ENCODE results near the gene AKAP13.

Gene AKAP13

GRCh38 chr15:85545185-85545584 is 164.8 kb downstream of the AKAP13 start:
- DNase-seq = no peak

- no peak for DNase-seq
Measured at GRCh38 chr15:85545752-85546151, 165.3 kb downstream of the AKAP13 start.

- DNase-seq = no peak
Measured at GRCh38 chr15:85547386-85547785, 167.0 kb downstream of the AKAP13 start.

DNA sequence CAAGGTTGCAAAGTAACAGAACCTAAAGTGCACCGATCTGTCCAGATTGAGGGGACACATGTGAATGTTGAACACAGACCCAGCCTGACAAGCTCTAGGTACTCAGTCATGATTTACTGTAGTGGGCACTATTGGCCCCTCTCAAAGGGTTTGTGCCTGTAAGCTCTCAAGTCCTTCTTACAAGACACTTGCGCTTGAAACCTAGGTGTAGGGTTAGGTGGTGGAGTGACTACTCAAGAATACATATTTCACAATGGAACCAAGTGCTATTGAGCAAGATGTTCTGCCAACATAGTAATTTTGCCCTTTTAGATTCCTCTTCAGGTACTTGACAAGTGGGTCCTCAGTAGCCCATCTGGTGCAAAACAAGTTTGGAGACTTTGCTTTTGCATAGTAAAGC is 169.9 kb downstream of the AKAP13 start:
- DNase-seq = no peak

DNA sequence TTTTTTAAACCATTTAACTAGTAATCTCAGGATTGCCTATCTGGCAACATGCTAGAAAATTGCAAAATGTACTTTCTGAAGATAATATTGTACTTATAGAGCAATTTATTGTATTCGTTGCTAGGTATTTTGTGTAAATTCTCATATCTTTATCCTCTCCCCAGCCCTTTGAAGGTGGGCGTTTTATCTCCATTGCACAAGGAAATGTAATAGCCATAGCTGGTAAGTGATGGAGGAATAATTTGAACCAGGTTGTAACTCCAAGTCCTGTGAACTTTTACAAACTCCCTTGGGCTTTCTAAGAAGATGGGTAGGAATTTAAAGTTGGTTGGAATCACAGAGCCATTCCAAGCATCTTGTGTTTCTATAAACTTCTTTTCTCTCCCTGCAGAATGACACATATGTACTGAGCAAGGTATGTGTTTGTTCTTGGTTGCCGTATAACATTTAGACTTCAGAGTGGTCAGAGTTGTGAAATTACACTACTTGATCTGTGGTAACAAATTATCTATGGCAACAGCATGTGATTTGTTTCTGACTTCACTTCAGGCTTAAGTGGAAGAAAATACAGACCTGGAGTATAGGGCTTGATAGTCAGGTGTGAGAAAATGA is 170.9 kb downstream of the AKAP13 start:
- DNase-seq = no peak

DNA sequence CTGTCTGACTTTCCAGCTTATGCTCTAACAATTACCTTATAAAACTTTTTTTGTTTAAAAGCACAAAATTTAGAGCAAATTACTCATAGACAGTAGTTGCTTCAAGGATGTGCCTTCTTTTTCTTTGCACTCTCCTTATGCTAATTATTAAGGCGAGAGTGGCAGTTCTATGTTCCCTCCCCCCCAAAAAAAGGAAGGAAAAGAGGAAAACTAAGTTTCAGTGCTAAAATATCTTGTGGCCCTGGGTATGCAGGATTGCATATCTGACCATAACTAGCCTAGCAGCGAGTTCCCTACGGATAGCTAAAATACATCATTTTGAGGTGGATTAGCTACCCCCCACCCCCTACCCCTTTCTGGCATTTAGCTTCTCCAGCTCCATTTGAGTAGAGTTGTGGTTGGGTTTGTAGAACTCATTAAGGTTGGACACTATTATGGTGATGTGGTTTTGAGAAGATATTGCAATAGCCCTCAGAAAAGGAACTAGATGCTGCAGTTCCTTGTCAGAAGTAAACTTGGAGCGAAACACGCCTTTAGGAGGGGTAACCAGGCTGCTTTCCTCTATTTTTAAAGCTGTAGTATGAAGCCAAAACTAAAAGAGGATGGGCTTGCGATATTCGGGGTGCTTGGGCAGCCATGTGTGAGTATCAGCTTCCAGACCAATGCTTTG is 174.6 kb downstream of the AKAP13 start:
- no peak for DNase-seq

GRCh38 chr15:85555875-85556617 is 175.6 kb downstream of the AKAP13 start:
- DNase-seq = no peak

- DNase-seq = no peak
Measured at GRCh38 chr15:85556618-85556895, 176.2 kb downstream of the AKAP13 start.

DNA sequence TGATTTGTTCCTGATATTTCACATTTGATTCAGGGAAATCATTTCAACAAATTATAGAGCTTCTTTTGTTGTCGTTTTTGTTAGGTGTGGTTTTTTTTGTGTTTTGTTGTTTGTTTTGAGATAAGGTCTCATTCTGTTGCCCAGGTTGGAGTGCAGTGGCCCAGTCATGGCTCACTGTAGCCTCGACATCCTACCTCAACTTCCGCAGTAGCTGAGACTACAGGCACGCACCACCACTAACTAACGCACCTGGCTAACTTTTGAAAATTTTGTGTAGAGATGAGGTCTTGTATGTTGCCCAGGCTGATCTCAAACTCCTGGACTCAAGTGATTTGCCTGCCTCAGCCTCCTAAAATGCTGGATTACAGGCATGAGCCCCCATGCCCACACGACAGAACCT is 177.0 kb downstream of the AKAP13 start:
- no peak for DNase-seq

- DNase-seq = no peak
Measured at GRCh38 chr15:85558848-85559247, 178.4 kb downstream of the AKAP13 start.

DNA sequence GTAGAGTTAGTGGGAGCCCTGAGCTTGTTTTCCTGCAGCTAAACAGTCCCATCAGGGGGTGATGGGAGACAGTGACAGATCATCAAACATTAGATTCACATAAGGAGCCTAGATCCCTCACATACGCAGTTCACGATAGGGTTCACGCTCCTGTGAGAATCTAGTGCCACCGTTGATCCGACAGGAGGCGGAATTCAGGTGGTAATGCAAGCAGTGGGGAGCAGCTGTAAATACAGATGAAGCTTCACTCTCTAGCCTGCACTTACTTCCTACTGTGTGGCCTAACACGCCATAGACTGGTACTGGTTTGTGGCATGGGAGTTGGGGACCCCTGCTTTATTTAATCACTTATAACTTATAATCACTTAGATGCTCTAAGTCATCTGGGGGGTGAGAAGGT is 179.1 kb downstream of the AKAP13 start:
- no peak for DNase-seq

- DNase-seq = no peak
Measured at GRCh38 chr15:85562824-85563223, 182.4 kb downstream of the AKAP13 start.

DNA sequence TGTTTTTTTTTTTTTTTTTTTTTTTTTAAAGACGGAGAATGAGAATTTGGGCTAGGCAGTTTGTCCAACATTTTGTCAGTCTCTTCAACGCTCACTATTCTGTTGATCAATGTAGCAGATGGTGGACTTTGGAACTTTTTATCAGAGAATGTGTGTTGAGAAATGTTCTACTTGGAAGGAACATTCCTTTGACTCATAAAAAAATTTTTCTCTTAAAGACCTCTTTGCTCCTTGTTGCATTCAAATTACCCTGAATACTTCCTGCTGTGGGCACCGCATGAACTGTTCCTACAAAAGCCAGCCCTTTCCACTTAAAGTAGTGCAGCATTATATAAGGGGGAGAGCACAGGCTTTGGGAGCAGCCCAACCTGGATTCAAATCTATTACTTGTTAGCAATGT is 182.9 kb downstream of the AKAP13 start:
- DNase-seq = no peak

DNA sequence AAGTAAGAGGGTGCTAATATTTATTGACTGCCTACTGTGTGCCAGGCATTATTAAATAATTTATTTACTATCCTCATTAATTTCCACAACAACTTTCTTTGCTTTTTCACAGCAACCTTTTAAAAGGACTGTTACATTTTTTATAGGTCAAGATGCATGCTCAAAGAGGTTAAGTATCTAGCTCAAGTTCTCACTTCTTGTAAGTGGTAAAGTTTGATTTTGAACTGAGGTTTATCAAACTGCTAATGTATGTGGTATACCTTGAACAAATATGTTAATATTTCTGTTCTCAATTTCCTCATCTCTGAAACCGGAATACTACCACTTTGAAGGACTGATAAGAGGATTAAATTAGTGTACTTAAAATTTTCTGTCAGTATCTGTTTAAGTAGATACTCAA is 183.3 kb downstream of the AKAP13 start:
- no peak for DNase-seq

GRCh38 chr15:85564686-85565085 is 184.3 kb downstream of the AKAP13 start:
- no peak for DNase-seq

DNA sequence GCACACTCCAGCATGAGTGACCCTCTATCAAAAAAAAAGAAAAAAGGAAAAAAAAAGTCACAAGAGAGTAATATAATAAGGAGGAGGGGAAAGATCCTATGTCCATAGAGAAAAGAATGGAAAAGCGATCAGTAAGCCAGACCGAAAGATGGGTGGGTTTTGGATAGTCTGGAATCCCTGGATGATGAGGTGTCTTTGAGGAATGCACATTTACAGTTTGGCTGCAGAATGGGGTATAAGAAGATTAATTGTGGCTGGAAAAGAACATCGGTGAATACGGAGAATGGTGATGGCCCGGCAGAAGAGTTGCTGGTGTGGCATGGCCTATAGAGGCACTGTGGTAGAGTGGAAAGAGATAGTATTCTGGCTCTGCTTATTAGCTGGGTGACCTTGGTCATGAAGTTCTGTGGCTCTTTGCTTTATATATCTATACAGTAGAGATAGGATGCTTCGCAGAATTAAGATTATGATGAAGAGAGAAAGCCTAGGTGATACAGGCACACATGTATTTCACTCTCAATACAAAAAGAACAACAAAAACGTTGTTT is 187.9 kb downstream of the AKAP13 start:
- no peak for DNase-seq

DNA sequence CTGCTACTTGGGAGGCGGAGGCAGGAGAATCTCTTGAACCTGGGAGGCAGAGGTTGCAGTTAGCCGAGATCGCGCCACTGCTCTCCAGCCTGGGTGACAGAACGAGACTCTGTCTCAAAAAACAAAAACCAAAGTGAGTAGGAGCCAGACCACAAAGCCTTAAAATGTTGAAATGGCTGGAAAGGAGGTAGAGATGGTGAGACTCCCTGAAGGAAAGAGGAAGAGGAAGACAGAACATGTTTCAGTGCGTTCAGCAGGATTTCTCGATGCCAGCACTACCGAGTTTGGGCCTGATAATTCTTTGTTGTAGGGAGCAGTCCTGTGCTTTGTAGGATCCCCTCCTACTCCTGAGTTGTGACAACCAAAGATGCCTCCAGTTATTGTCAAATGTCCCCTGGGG is 189.9 kb downstream of the AKAP13 start:
- DNase-seq = no peak

DNA sequence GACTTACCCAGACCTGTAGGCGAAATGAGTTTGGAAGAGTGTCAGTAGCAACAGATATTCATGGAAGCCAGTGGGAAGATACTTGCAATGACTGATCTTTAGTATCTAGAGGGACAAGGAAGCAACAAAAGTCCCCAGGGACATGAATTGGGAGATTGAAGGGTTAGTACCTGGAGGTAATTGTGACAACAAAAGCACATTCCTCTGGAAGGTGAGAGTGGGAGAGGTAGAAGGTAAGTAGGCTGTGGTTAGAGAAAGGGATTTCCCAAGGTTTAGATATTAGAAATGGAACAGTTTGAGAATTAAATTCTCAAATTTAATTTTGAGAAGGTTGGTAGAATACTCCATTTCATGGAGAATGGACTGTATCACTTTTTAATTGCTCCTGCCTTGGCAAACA is 191.4 kb downstream of the AKAP13 start:
- DNase-seq = no peak

- no peak for DNase-seq
Measured at GRCh38 chr15:85576392-85576791, 196.0 kb downstream of the AKAP13 start.

DNA sequence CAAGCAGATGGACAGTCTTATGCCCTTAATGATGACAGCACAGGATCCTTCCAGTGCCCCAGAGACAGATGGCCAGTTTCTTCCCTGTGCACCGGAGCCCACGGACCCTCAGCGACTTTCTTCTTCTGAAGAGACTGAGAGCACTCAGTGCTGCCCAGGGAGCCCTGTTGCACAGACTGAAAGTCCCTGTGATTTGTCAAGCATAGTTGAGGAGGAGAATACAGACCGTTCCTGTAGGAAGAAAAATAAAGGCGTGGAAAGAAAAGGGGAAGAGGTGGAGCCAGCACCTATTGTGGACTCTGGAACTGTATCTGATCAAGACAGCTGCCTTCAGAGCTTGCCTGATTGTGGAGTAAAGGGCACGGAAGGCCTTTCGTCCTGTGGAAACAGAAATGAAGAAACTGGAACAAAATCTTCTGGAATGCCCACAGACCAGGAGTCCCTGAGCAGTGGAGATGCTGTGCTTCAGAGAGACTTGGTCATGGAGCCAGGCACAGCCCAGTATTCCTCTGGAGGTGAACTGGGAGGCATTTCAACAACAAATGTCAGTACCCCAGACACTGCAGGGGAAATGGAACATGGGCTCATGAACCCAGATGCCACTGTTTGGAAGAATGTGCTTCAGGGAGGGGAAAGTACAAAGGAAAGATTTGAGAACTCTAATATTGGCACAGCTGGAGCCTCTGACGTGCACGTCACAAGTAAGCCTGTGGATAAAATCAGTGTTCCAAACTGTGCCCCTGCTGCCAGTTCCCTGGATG is 198.7 kb downstream of the AKAP13 start:
- DNase-seq = no peak

DNA sequence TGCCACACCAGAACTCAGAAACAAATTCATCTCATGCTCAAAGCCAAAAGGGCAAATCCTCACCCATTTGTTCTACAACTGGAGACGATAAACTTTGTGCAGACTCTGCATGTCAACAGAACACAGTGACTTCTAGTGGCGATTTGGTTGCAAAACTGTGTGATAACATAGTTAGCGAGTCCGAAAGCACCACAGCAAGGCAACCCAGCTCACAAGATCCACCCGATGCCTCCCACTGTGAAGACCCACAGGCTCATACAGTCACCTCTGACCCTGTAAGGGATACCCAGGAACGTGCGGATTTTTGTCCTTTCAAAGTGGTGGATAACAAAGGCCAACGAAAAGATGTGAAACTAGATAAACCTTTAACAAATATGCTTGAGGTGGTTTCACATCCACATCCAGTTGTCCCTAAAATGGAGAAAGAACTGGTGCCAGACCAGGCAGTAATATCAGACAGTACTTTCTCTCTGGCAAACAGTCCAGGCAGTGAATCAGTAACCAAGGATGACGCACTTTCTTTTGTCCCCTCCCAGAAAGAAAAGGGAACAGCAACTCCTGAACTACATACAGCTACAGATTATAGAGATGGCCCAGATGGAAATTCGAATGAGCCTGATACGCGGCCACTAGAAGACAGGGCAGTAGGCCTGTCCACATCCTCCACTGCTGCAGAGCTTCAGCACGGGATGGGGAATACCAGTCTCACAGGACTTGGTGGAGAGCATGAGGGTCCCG is 199.7 kb downstream of the AKAP13 start:
- no peak for DNase-seq

DNA sequence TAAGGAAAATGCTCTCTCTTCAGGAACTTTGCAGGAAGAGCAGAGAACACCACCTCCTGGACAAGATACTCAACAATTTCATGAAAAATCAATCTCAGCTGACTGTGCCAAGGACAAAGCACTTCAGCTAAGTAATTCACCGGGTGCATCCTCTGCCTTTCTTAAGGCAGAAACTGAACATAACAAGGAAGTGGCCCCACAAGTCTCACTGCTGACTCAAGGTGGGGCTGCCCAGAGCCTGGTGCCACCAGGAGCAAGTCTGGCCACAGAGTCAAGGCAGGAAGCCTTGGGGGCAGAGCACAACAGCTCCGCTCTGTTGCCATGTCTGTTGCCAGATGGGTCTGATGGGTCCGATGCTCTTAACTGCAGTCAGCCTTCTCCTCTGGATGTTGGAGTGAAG is 200.5 kb downstream of the AKAP13 start:
- no peak for DNase-seq

- DNase-seq = no peak
Measured at GRCh38 chr15:85581495-85581894, 201.1 kb downstream of the AKAP13 start.
